HG03095 (cell line): ENCODE measurements around the gene FKBP10.
"Not testable (repeated sequence)": the region's sequence is repeated elsewhere in the genome, so short reads cannot be mapped to it uniquely, and the experiment has no call there.

ENCODE experiments used
- ATAC-seq: cut with Tn5 transposase; IDR thresholded peaks from one replicate; pipeline ENCODE4 v1.9.1; 2021; ENCODE audit warnings: moderate library complexity; ENCODE audit not compliant: unreplicated experiment

The FKBP10 gene

GRCh38 chr17:41836550-41837196, 23.9 kb downstream of the FKBP10 start:
- no peak for ATAC-seq

- no peak for ATAC-seq
Measured at GRCh38 chr17:41837761-41838538, 25.1 kb downstream of the FKBP10 start, which contains the start of gene KLHL10. KLHL10 (plus strand) TSS chr17:41837825; CDS start chr17:41837933, 108 bp downstream.

GRCh38 chr17:41839448-41839847, 26.6 kb downstream of the FKBP10 start:
- ATAC-seq: not testable (repeated sequence)

GRCh38 chr17:41840781-41841180, 28.0 kb downstream of the FKBP10 start:
- not testable (repeated sequence) for ATAC-seq

GRCh38 chr17:41844971-41845370, 32.2 kb downstream of the FKBP10 start:
- ATAC-seq: no peak

- no peak for ATAC-seq
Measured at GRCh38 chr17:41848788-41849187, 36.0 kb downstream of the FKBP10 start.

- no peak for ATAC-seq
Measured at GRCh38 chr17:41849251-41849990, 36.6 kb downstream of the FKBP10 start.

GRCh38 chr17:41851382-41851781, 38.6 kb downstream of the FKBP10 start:
- ATAC-seq: not testable (repeated sequence)

- ATAC-seq: no peak
Measured at GRCh38 chr17:41860254-41860931, 47.6 kb downstream of the FKBP10 start.

- ATAC-seq: no peak
Measured at GRCh38 chr17:41863074-41863848, 50.5 kb downstream of the FKBP10 start.

- peak; percentile 23 for ATAC-seq
Measured at GRCh38 chr17:41864498-41864835, 51.7 kb downstream of the FKBP10 start.

- peak; percentile 74 for ATAC-seq
Measured at GRCh38 chr17:41864836-41865595, 52.2 kb downstream of the FKBP10 start, which contains the start of gene KLHL11. KLHL11 (minus strand) TSS chr17:41865423; CDS start chr17:41865370, 53 bp downstream.

GRCh38 chr17:41865596-41865893, 52.7 kb downstream of the FKBP10 start:
- ATAC-seq: no peak

GRCh38 chr17:41868568-41868967, 55.8 kb downstream of the FKBP10 start:
- ATAC-seq: no peak

- no peak for ATAC-seq
Measured at GRCh38 chr17:41869426-41869825, 56.6 kb downstream of the FKBP10 start.

- ATAC-seq: no peak
Measured at GRCh38 chr17:41870097-41870496, 57.3 kb downstream of the FKBP10 start.

- ATAC-seq: no peak
Measured at GRCh38 chr17:41870627-41871026, 57.8 kb downstream of the FKBP10 start.

- no peak for ATAC-seq
Measured at GRCh38 chr17:41871789-41872188, 59.0 kb downstream of the FKBP10 start.
